Keratinocyte (primary cell): ENCODE results near the gene RASA3. TPM values are rescaled to one million over a fixed set of nuclear protein-coding genes. Genes with fewer than 3 reads are reported as not detected.

ENCODE experiments used
- DNase-seq: peaks from one replicate; pipeline ENCODE4 v3.0.0-alpha.2; 2011; ENCODE audit warnings: low read depth, missing footprints, low spot score
- FAIRE-seq: peaks from 2 replicates; lab custom pipeline; 2011; peaks lifted over from hg19 to GRCh38; lab: Jason Lieb, UNC
- H2AFZ ChIP-seq: 2 replicates; pipeline ENCODE4 v1.6.0; 2012; ENCODE audit warnings: low read length, control low read depth, inconsistent platforms; ENCODE audit not compliant: control insufficient read depth
- H3K27ac ChIP-seq: 2 replicates; pipeline ENCODE4 v1.5.1; 2011; ENCODE audit warnings: low read length; ENCODE audit not compliant: control insufficient read depth, insufficient read depth
- H3K27me3 ChIP-seq: 3 replicates; pipeline ENCODE4 v1.6.0; 2011; ENCODE audit warnings: low read length; ENCODE audit not compliant: control insufficient read depth, insufficient read depth; ENCODE audit errors: extremely low read depth
- H3K36me3 ChIP-seq, 2 experiments: 2 replicates in 1 of 2; 3 replicates in 1 of 2; pipeline ENCODE4 v1.5.1; 2011; ENCODE audit warnings: low read length in 2 of 2, mild to moderate bottlenecking in 1 of 2; ENCODE audit not compliant: control insufficient read depth in 2 of 2, insufficient read depth in 2 of 2; ENCODE audit errors: extremely low read depth in 1 of 2
- H3K4me1 ChIP-seq: 3 replicates; pipeline ENCODE4 v1.5.1; 2011; ENCODE audit warnings: low read length; ENCODE audit not compliant: control insufficient read depth, insufficient read depth; ENCODE audit errors: extremely low read depth
- H3K4me2 ChIP-seq: 3 replicates; pipeline ENCODE4 v1.6.0; 2011; ENCODE audit warnings: low read depth, low read length; ENCODE audit not compliant: control insufficient read depth, insufficient read depth; ENCODE audit errors: extremely low read depth
- H3K4me3 ChIP-seq, 3 experiments: fragments of 200-600 bp in 1 of 3; sonication (generic) in 1 of 3; 2 replicates in 2 of 3; 3 replicates in 1 of 3; pipeline ENCODE4 v1.5.1; 2011 to 2016; ENCODE audit warnings: low read length in 3 of 3, mild to moderate bottlenecking in 3 of 3, control low read depth in 2 of 3, inconsistent platforms in 1 of 3, low read depth in 1 of 3, mixed read lengths in 1 of 3, mixed run types in 1 of 3, moderate library complexity in 1 of 3; ENCODE audit not compliant: control insufficient read depth in 2 of 3, insufficient read depth in 2 of 3; ENCODE audit errors: extremely low read depth in 1 of 3
- H3K79me2 ChIP-seq: 2 replicates; pipeline ENCODE4 v1.6.0; 2012; ENCODE audit warnings: low read length; ENCODE audit not compliant: control insufficient read depth, insufficient read depth
- H3K9ac ChIP-seq: 3 replicates; pipeline ENCODE4 v1.6.0; 2011; ENCODE audit warnings: low read length; ENCODE audit not compliant: control insufficient read depth, insufficient read depth; ENCODE audit errors: extremely low read depth
- H3K9me1 ChIP-seq: 3 replicates; pipeline ENCODE4 v1.6.0; 2011; ENCODE audit warnings: low read length; ENCODE audit not compliant: control insufficient read depth, insufficient read depth; ENCODE audit errors: extremely low read depth
- H3K9me3 ChIP-seq: 2 replicates; pipeline ENCODE4 v1.5.1; 2012; ENCODE audit warnings: low read depth, low read length; ENCODE audit not compliant: control insufficient read depth
- H4K20me1 ChIP-seq: 3 replicates; pipeline ENCODE4 v1.6.0; 2011; ENCODE audit warnings: low read length; ENCODE audit not compliant: control insufficient read depth, insufficient read depth; ENCODE audit errors: extremely low read depth
- EZH2 ChIP-seq: IDR thresholded peaks from one replicate; pipeline ENCODE4 v1.6.1; 2012; ENCODE audit warnings: inconsistent platforms, mild to moderate bottlenecking, low read length, moderate library complexity
- dilution Hi-C: fragments of 300-500 bp; cut with MboI; formaldehyde crosslinking; loops from one replicate; pipeline ENCODE4 v1.7.0; 2020; ENCODE audit warnings: low sequenced_read_pairs; ENCODE audit not compliant: extremely low pct_ligation_motif_present
- polyA plus RNA-seq, 5 experiments: library from polyadenylated mRNA; depleted of rRNA in 3 of 5; stranded (reverse) in 3 of 5; stranded (forward) in 1 of 5; unstranded in 1 of 5; fragments of >200 nt; gene quantifications; 1 replicate in 1 of 5; 2 replicates in 3 of 5; 3 replicates in 1 of 5; pipeline versions ENCODE4 v1.2.1 to v1.2.3, GENCODE V29; 2011 to 2012; ENCODE audit warnings: missing spikeins in 2 of 5, low read depth in 1 of 5, low replicate concordance in 1 of 5
- TF ChIP-seq, protein P1 (sequence below), 3 experiments: IDR thresholded peaks in 1 of 3; conservative IDR thresholded peaks in 1 of 3; optimal IDR thresholded peaks in 1 of 3; 2 replicates in 2 of 3; 3 replicates in 1 of 3; pipeline versions ENCODE3 to v1.5.1; 2011; ENCODE audit warnings: low read length in 3 of 3, mild to moderate bottlenecking in 3 of 3, moderate library complexity in 2 of 3, control low read depth in 1 of 3, inconsistent platforms in 1 of 3; ENCODE audit not compliant: insufficient read depth in 2 of 3; ENCODE audit errors: extremely low read depth in 1 of 3

Gene RASA3
- polyA plus RNA-seq, 1 donor (not counting 4 experiments of a cell fraction or from before 2014, with no cell fraction given), result 4.1 TPM

DNA sequence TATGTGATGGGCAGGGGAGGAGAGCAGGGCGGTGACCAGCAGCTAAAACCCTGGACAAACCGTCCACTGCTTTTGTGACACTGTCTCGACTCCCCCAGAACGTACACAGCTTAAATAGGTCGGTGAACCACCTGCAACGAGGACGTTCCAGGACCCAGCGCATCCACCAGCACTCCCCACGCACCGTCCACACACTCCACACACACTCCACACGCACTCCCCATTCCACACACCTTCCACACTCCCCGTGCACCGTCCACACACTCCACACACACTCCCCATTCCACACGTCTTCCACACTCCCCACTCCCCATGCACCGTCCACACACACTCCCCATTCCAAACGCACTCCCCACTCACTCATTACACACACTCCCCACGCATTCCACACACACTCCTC lies 120.3 kb downstream of the RASA3 start:
- Histone ChIP-seq H2AFZ (no peak overlapping the region), H3K36me3 (peaks cover 0 to 2% of the 10 kb centered on the region in 2 experiments), H3K4me1 (peaks cover 9% of the 10 kb centered on the region), H3K79me2 (no peaks in the 10 kb centered on the region), H3K9ac (no peak overlapping the region), H3K27ac (no peak overlapping the region), H3K4me2 (no peak overlapping the region), H4K20me1 (no peaks in the 10 kb centered on the region), H3K9me1 (no peaks in the 10 kb centered on the region), H3K9me3 (no peaks in the 10 kb centered on the region), H3K27me3 (no peaks in the 10 kb centered on the region), H3K4me3 (no peak overlapping the region)
- DNase-seq, result no peak
- no peak for TF ChIP-seq EZH2
- TF ChIP-seq, protein P1, sequence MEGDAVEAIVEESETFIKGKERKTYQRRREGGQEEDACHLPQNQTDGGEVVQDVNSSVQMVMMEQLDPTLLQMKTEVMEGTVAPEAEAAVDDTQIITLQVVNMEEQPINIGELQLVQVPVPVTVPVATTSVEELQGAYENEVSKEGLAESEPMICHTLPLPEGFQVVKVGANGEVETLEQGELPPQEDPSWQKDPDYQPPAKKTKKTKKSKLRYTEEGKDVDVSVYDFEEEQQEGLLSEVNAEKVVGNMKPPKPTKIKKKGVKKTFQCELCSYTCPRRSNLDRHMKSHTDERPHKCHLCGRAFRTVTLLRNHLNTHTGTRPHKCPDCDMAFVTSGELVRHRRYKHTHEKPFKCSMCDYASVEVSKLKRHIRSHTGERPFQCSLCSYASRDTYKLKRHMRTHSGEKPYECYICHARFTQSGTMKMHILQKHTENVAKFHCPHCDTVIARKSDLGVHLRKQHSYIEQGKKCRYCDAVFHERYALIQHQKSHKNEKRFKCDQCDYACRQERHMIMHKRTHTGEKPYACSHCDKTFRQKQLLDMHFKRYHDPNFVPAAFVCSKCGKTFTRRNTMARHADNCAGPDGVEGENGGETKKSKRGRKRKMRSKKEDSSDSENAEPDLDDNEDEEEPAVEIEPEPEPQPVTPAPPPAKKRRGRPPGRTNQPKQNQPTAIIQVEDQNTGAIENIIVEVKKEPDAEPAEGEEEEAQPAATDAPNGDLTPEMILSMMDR (optimal IDR thresholded peaks at IDR 0.05 in 1 of 3, IDR thresholded peaks at IDR 0.05 in 1 of 3, conservative IDR thresholded peaks at IDR 0.05 in 1 of 3; ENCODE audit: extremely low read depth in 1 of 3, insufficient read depth in 2 of 3, low read length in 3 of 3), result no peak
- FAIRE-seq, result no peak
- dilution Hi-C loops, result no loop called here

DNA sequence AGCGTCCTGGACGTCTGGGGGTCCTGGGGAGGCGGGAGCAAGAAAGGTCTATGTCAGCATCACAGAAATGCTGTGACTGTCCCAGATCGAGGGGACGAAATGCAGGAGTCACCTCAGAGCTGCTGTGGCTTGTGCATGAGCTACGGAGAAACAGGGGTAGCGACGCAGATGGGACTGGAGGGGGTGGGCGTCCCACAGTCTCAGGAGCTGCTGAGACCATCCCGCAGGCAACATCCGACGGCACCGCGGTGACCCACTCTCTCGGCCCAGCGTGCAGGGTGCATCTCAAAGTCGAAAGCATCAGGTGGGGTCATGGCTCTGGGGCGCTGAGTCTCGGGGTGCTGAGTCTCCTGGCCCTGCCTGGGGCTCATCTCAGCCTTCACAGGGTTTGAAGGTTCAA lies 121.2 kb downstream of the RASA3 start:
- H3K79me2 ChIP-seq, result no peaks in the 10 kb centered on the region
- DNase-seq (no peak), FAIRE-seq (no peak)
- H3K36me3 ChIP-seq, result peaks cover 0 to 2% of the 10 kb centered on the region in 2 experiments
- H3K27ac ChIP-seq, result no peak overlapping the region
- H3K27me3 ChIP-seq, result no peaks in the 10 kb centered on the region
- no peaks in the 10 kb centered on the region for H3K9me3 ChIP-seq
- H3K4me2 ChIP-seq, result no peak overlapping the region
- H3K9me1 ChIP-seq, result no peaks in the 10 kb centered on the region
- TF ChIP-seq, protein P1 (optimal IDR thresholded peaks at IDR 0.05 in 1 of 3, IDR thresholded peaks at IDR 0.05 in 1 of 3, conservative IDR thresholded peaks at IDR 0.05 in 1 of 3; ENCODE audit: extremely low read depth in 1 of 3, insufficient read depth in 2 of 3, low read length in 3 of 3), result no peak
- TF ChIP-seq EZH2, result no peak
- dilution Hi-C loops, result no loop called here
- no peak overlapping the region for H2AFZ ChIP-seq
- no peaks in the 10 kb centered on the region for H4K20me1 ChIP-seq
- no peak overlapping the region for H3K4me3 ChIP-seq
- H3K4me1 ChIP-seq, result peaks cover 9% of the 10 kb centered on the region
- H3K9ac ChIP-seq, result no peak overlapping the region
